MM.1S (cell line): ENCODE results near the gene RFC3.

Experiments used
- DNase-seq: peaks from one replicate; pipeline ENCODE4 v3.0.0-alpha.2; 2015
- H2AFZ ChIP-seq: fragments of 300-600 bp; sonication (generic); 2 replicates; pipeline ENCODE4 v1.6.0; 2016; ENCODE audit warnings: antibody characterized with exemption, low read length
- H3F3A ChIP-seq: fragments of 300-600 bp; sonication (generic); 2 replicates; pipeline ENCODE4 v1.6.1; 2016; ENCODE audit warnings: mild to moderate bottlenecking, antibody characterized with exemption, low read length, moderate library complexity, mixed read lengths; ENCODE audit not compliant: insufficient read depth
- H3K27ac ChIP-seq: fragments of 300-600 bp; sonication (generic); 2 replicates; pipeline ENCODE4 v1.5.1; 2016; ENCODE audit warnings: mild to moderate bottlenecking, low read length
- H3K27me3 ChIP-seq: fragments of 300-600 bp; sonication (generic); replicated peaks from 2 replicates; pipeline ENCODE4 v1.6.0; 2016; ENCODE audit warnings: low read length; ENCODE audit not compliant: insufficient read depth
- H3K36me3 ChIP-seq: fragments of 300-600 bp; sonication (generic); replicated peaks from 2 replicates; pipeline ENCODE4 v1.6.1; 2016; ENCODE audit warnings: mild to moderate bottlenecking, low read length, mixed read lengths; ENCODE audit not compliant: insufficient read depth
- H3K4me1 ChIP-seq: fragments of 300-600 bp; sonication (generic); 2 replicates; pipeline ENCODE4 v1.6.1; 2016; ENCODE audit warnings: low read length, mixed read lengths
- H3K4me2 ChIP-seq: fragments of 300-600 bp; sonication (generic); 2 replicates; pipeline ENCODE4 v1.6.0; 2016; ENCODE audit warnings: low read depth, low read length
- H3K4me3 ChIP-seq: fragments of 300-600 bp; sonication (generic); 2 replicates; pipeline ENCODE4 v1.5.1; 2016; ENCODE audit warnings: low read length, mixed read lengths
- H3K79me2 ChIP-seq: fragments of 300-600 bp; sonication (generic); 2 replicates; pipeline ENCODE4 v1.6.1; 2016; ENCODE audit warnings: mixed run types, low read length, mixed read lengths
- H3K9ac ChIP-seq: fragments of 300-600 bp; sonication (generic); 2 replicates; pipeline ENCODE4 v1.6.1; 2016; ENCODE audit warnings: low read length, mixed read lengths
- H3K9me2 ChIP-seq: fragments of 300-600 bp; sonication (generic); replicated peaks from 2 replicates; pipeline ENCODE4 v1.6.1; 2016; ENCODE audit warnings: mild to moderate bottlenecking, low read length, mixed read lengths; ENCODE audit not compliant: insufficient read depth
- H3K9me3 ChIP-seq: fragments of 300-600 bp; sonication (generic); replicated peaks from 2 replicates; pipeline ENCODE4 v1.6.1; 2016; ENCODE audit warnings: mild to moderate bottlenecking, low read length, mixed read lengths; ENCODE audit not compliant: insufficient read depth
- H4K20me1 ChIP-seq: fragments of 300-600 bp; sonication (generic); 2 replicates; pipeline ENCODE4 v1.6.1; 2016; ENCODE audit warnings: mild to moderate bottlenecking, low read length, moderate library complexity, mixed read lengths; ENCODE audit not compliant: insufficient read depth
- CTCF ChIP-seq: fragments of 300-600 bp; sonication (generic); IDR thresholded peaks from 2 replicates; pipeline ENCODE4 v1.5.1; 2016; ENCODE audit warnings: antibody characterized with exemption, low read length, mixed read lengths
- EZH2 ChIP-seq: fragments of 300-600 bp; sonication (generic); optimal IDR thresholded peaks from 2 replicates; pipeline ENCODE3; 2017; ENCODE audit warnings: low read depth, mild to moderate bottlenecking, antibody characterized with exemption, low read length, mixed read lengths
- EZH2phosphoT487 ChIP-seq: fragments of 300-600 bp; sonication (generic); IDR thresholded peaks from 2 replicates; pipeline ENCODE4 v1.6.1; 2018; ENCODE audit warnings: antibody characterized with exemption, low read length

RFC3 gene

GRCh38 chr13:33817901-33818706 lies at the start of gene RFC3:
Gene RFC3 (plus strand): TSS chr13:33818149. CDS start chr13:33818179, 30 bp downstream.
- H3K9me2 ChIP-seq = no peaks in the 10 kb centered on the region
- peak; percentile 89 for DNase-seq
- no peaks in the 10 kb centered on the region for H3F3A ChIP-seq
- H3K27me3 ChIP-seq = no peaks in the 10 kb centered on the region
- peak within 1 kb of the TSS; percentile 84 for H3K9ac ChIP-seq
- no peaks in the 10 kb centered on the region for H3K9me3 ChIP-seq
- H3K4me2 ChIP-seq = peak within 1 kb of the TSS; percentile 51
- TF ChIP-seq CTCF (no peak), EZH2 (no peak), EZH2phosphoT487 (no peak)
- H3K4me3 ChIP-seq = peak within 1 kb of the TSS; percentile 89
- no peaks in the 10 kb centered on the region; the same call in 1 of the 2 replicates for H3K4me1 ChIP-seq
- H4K20me1 ChIP-seq = no peaks in the 10 kb centered on the region
- peaks cover 12% of the 10 kb centered on the region for H3K79me2 ChIP-seq
- peak within 1 kb of the TSS; percentile 56; the same call in 1 of the 2 replicates for H3K27ac ChIP-seq
- no peaks in the 10 kb centered on the region; the same call in 1 of the 2 replicates for H3K36me3 ChIP-seq
- peak within 1 kb of the TSS; percentile 70 for H2AFZ ChIP-seq

- Histone ChIP-seq H3K9me2 (no peaks in the 10 kb centered on the region), H3K4me2 (no peak overlapping the region), H3K36me3 (no peaks in the 10 kb centered on the region), H3K79me2 (no peaks in the 10 kb centered on the region), H3K9ac (no peak overlapping the region), H4K20me1 (no peaks in the 10 kb centered on the region), H3K4me3 (no peak overlapping the region), H3K4me1 (no peaks in the 10 kb centered on the region), H2AFZ (no peak overlapping the region), H3K9me3 (no peaks in the 10 kb centered on the region), H3K27ac (no peak overlapping the region), H3K27me3 (no peaks in the 10 kb centered on the region), H3F3A (no peaks in the 10 kb centered on the region)
- no peak for DNase-seq
- TF ChIP-seq EZH2phosphoT487 = no peak
- no peak for TF ChIP-seq EZH2
- no peak for TF ChIP-seq CTCF
These were observed 46.7 kb upstream of the RFC3 start for GRCh38 chr13:33771296-33771695.

GRCh38 chr13:33773790-33774462 lies 44.0 kb upstream of the RFC3 start:
- Histone ChIP-seq H3K4me1 (no peaks in the 10 kb centered on the region), H3K4me3 (no peak overlapping the region), H4K20me1 (no peaks in the 10 kb centered on the region), H3K79me2 (no peaks in the 10 kb centered on the region), H3K27ac (no peak overlapping the region), H3K27me3 (no peaks in the 10 kb centered on the region), H3K9me2 (no peaks in the 10 kb centered on the region), H2AFZ (no peak overlapping the region), H3K9ac (no peak overlapping the region), H3F3A (no peaks in the 10 kb centered on the region), H3K9me3 (no peaks in the 10 kb centered on the region), H3K4me2 (no peak overlapping the region), H3K36me3 (no peaks in the 10 kb centered on the region)
- DNase-seq = no peak
- TF ChIP-seq CTCF (no peak), EZH2phosphoT487 (no peak), EZH2 (no peak)
